ENCODE results near the gene COX7A2L. TPM values are rescaled to one million over a fixed set of nuclear protein-coding genes. Genes with fewer than 3 reads are reported as not detected.
A peak's percentile ranks its signal among the peaks of the same experiment; 100 is the strongest.
"Not testable (repeated sequence)": the region's sequence is repeated elsewhere in the genome, so short reads cannot be mapped to it uniquely, and the experiment has no call there.

COX7A2L gene
- total RNA-seq, 1 donor from 2014 or later = 103 TPM

DNA sequence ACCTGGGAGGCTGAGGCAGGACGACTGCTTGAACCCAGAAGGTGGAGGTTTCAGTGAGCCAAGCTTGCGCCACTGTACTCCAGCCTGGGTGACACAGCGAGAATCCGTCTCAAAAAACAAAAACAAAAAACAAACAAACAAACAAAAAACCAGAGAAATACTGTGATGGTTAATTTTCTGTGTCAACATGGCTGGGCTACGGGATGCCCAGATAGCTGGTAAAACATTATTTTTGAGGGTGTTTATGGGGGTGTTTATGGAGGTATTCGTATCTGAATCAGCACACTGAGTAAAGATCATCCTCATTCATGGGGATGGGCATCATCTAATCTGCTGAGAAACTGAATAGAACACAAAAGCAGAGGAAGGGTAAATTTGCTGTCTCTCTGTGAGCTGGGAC lies 40.8 kb upstream of the COX7A2L start:
- TF ChIP-seq, protein P1, sequence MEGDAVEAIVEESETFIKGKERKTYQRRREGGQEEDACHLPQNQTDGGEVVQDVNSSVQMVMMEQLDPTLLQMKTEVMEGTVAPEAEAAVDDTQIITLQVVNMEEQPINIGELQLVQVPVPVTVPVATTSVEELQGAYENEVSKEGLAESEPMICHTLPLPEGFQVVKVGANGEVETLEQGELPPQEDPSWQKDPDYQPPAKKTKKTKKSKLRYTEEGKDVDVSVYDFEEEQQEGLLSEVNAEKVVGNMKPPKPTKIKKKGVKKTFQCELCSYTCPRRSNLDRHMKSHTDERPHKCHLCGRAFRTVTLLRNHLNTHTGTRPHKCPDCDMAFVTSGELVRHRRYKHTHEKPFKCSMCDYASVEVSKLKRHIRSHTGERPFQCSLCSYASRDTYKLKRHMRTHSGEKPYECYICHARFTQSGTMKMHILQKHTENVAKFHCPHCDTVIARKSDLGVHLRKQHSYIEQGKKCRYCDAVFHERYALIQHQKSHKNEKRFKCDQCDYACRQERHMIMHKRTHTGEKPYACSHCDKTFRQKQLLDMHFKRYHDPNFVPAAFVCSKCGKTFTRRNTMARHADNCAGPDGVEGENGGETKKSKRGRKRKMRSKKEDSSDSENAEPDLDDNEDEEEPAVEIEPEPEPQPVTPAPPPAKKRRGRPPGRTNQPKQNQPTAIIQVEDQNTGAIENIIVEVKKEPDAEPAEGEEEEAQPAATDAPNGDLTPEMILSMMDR (IDR thresholded peaks at IDR 0.05) = no peak
- no peak overlapping the region for H3K27ac Mint-ChIP-seq (ENCODE audit: unreplicated experiment)
- peak; percentile 44 for DNase-seq (ENCODE audit: extremely low spot score, unreplicated experiment)
- no peaks in the 10 kb centered on the region for H3K4me1 Mint-ChIP-seq (ENCODE audit: unreplicated experiment)
- no peak overlapping the region for H3K4me3 Mint-ChIP-seq (ENCODE audit: unreplicated experiment)
- no peaks in the 10 kb centered on the region for H3K9me3 Mint-ChIP-seq (ENCODE audit: unreplicated experiment)
- H3K27me3 Mint-ChIP-seq (ENCODE audit: unreplicated experiment) = peaks cover 35% of the 10 kb centered on the region
- no peaks in the 10 kb centered on the region for H3K36me3 Mint-ChIP-seq (ENCODE audit: unreplicated experiment)

DNA sequence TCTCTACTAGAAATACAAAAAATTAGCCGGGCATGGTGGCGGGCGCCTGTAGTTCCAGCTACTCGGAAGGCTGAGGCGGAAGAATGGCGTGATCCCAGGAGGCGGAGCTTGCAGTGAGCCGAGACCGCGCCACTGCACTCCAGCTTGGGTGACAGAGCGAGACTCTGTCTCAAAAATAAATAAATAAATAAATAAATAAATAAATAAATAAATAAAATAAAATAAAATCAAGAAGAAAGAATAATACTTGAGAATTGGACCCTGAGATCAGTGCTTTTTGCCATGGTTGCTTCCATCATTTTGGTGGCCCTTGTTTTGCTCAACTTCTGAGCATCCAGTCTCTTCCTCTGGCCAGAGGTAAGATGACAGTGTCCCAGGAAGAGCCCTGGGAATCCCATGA lies 37.0 kb upstream of the COX7A2L start:
- H3K4me3 Mint-ChIP-seq (ENCODE audit: unreplicated experiment) = not testable (repeated sequence)

DNA sequence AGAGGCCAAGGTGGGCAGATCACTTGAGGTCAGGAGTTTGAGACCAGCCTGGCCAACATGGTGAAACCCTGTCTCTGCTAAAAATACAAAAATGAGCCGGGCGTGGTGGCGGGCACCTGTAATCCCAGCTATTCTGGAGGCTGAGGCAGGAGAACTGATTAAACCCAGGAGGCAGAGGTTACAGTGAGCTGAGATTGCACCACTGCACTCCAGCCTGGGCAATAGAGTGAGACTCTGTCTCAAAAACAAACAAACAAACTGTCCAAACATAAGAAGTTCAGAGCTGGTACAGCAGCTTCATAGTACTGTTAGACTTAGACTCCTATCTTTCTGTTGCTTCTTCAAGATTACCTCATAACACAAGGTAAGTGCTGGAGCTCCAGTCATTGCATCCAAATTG lies 32.3 kb upstream of the COX7A2L start:
- not testable (repeated sequence) for H3K4me1 Mint-ChIP-seq (ENCODE audit: unreplicated experiment); H3K36me3 Mint-ChIP-seq (ENCODE audit: unreplicated experiment); H3K9me3 Mint-ChIP-seq (ENCODE audit: unreplicated experiment); H3K4me3 Mint-ChIP-seq (ENCODE audit: unreplicated experiment); H3K27ac Mint-ChIP-seq (ENCODE audit: unreplicated experiment)
- H3K27me3 Mint-ChIP-seq (ENCODE audit: unreplicated experiment) = peaks cover 62% of the 10 kb centered on the region
- DNase-seq (ENCODE audit: extremely low spot score, unreplicated experiment) = peak; percentile 25

More for the DNA sequence above, 37.0 kb upstream of the COX7A2L start:
- peaks cover 63% of the 10 kb centered on the region for H3K27me3 Mint-ChIP-seq (ENCODE audit: unreplicated experiment)
- peak; percentile 7 for DNase-seq (ENCODE audit: extremely low spot score, unreplicated experiment)
- H3K9me3 Mint-ChIP-seq (ENCODE audit: unreplicated experiment); H3K27ac Mint-ChIP-seq (ENCODE audit: unreplicated experiment); H3K36me3 Mint-ChIP-seq (ENCODE audit: unreplicated experiment); H3K4me1 Mint-ChIP-seq (ENCODE audit: unreplicated experiment): not testable (repeated sequence)

DNA sequence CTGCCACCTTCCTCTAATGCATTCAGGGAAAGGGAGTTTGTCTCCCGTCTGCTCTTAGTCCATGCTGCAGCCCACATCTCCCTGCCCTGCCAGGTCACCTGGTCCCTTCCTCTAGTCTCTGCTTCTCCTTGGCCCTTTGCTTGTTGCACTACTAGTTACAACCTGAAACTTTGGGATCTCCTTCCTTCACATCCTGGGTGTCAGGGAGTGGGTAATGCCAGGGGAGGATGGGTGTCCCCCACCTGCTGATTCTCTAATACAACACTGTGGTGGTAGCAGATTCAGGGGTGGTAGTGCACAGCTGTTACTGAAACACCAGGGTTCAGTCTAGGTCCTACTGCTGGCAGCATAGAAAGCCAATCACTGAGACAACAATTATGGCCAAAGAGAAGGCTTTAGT lies 31.2 kb upstream of the COX7A2L start:
- peak; percentile 62 for DNase-seq (ENCODE audit: extremely low spot score, unreplicated experiment)
- TF ChIP-seq, protein P1 (IDR thresholded peaks at IDR 0.05) = no peak
- no peak overlapping the region for H3K27ac Mint-ChIP-seq (ENCODE audit: unreplicated experiment)
- no peaks in the 10 kb centered on the region for H3K4me1 Mint-ChIP-seq (ENCODE audit: unreplicated experiment)
- no peak overlapping the region for H3K4me3 Mint-ChIP-seq (ENCODE audit: unreplicated experiment)
- peaks cover 60% of the 10 kb centered on the region for H3K27me3 Mint-ChIP-seq (ENCODE audit: unreplicated experiment)
- no peaks in the 10 kb centered on the region for H3K36me3 Mint-ChIP-seq (ENCODE audit: unreplicated experiment)
- no peaks in the 10 kb centered on the region for H3K9me3 Mint-ChIP-seq (ENCODE audit: unreplicated experiment)

DNA sequence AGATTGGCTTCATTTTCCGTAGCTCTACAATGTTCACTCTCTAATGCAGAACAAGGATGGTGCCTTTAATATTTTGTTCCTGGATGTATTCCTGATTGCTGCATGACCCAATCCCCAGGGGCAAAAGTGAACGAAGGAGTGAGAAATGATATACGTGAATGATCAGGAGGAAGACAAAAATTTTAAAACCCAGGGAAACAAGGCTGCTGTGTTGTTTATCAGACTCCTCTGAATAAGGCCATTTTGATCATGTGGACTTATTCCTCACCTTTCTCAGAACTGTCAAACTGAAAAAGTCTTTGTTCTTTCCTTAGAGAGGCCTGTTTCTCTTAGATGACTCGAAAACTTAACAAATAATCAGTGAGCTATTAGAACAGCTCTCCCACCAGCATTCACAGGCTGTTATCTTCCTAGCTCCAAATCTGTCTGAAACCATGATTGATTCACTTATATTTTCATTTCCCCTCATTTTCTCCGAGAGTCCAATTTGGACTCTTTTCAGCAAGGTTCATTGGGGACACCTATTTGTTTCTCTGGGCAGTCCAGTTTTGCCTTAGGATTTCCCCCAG lies 29.5 kb upstream of the COX7A2L start:
- no peaks in the 10 kb centered on the region for H3K4me1 Mint-ChIP-seq (ENCODE audit: unreplicated experiment)
- H3K36me3 Mint-ChIP-seq (ENCODE audit: unreplicated experiment) = no peaks in the 10 kb centered on the region
- H3K9me3 Mint-ChIP-seq (ENCODE audit: unreplicated experiment) = no peaks in the 10 kb centered on the region
- no peak overlapping the region for H3K4me3 Mint-ChIP-seq (ENCODE audit: unreplicated experiment)
- DNase-seq (ENCODE audit: extremely low spot score, unreplicated experiment) = no peak
- TF ChIP-seq, protein P1 (IDR thresholded peaks at IDR 0.05) = no peak
- peaks cover 49% of the 10 kb centered on the region for H3K27me3 Mint-ChIP-seq (ENCODE audit: unreplicated experiment)
- H3K27ac Mint-ChIP-seq (ENCODE audit: unreplicated experiment) = no peak overlapping the region

DNA sequence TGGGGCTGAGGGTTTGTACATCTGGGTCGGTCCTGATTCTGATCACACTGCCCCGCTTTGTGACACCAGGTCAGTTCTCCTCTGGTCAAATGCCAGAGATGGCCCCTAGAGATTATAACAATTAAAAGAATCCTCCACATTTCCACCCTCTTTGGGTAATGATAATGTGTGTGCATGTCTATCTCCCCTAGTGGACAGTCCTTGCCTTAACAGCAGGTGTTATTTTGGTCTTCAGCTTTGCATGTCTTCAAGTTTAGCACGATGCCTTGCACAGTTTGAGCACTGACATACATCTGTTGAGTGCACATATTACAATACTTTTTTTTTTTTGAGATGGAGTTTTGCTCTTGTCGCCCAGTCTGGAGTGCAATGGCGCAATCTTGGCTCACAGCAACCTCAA lies 25.7 kb upstream of the COX7A2L start:
- TF ChIP-seq, protein P1 (IDR thresholded peaks at IDR 0.05) = peak; percentile 28
- Mint-ChIP-seq H3K36me3 (ENCODE audit: unreplicated experiment) (no peaks in the 10 kb centered on the region), H3K27ac (ENCODE audit: unreplicated experiment) (no peak overlapping the region), H3K4me1 (ENCODE audit: unreplicated experiment) (no peaks in the 10 kb centered on the region), H3K27me3 (ENCODE audit: unreplicated experiment) (peaks cover 39% of the 10 kb centered on the region), H3K9me3 (ENCODE audit: unreplicated experiment) (no peaks in the 10 kb centered on the region), H3K4me3 (ENCODE audit: unreplicated experiment) (no peak overlapping the region)
- DNase-seq (ENCODE audit: extremely low spot score, unreplicated experiment) = no peak
